ENCODE results near the gene RUNX2.

RUNX2 gene

DNA sequence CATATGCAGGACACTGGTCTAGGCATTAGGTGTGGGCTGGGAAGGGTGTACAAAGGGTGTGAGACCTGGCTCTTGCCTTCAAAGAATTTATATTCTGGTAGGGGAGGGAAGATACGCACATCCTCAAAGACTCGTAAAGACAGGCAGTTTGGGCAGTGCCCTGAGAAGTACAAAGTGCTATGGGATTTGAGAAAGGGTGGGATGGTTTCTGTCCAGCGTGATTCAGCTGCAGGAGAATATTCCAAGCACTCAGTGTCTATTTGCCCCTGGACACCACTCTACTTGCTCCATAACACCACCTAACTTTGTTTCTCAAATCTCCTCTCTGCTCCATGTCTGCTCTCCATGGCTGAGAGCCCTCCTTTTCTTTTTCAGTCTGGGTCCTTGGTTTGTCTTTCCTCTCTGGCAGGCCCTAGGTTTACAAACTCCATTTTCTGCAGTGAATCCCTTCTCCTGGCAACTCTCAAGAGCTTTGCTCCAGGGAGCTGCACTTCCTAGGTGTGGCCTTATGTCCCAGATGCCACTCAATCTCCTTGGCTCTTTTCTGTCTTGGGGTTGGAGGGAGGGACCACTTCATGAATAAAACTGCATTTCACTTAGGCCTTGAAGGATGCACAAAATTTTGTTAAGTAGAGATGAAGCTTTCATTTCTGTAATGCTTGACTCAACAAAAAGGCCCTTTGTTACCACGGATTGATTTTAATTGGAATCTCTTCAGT, 377.2 kb downstream of the RUNX2 start:
- no peaks in the 10 kb centered on the region for H3K36me3 ChIP-seq (ENCODE audit: control insufficient read depth in 1 of 2, insufficient read depth in 2 of 2, low read length in 2 of 2)
- no peaks in the 10 kb centered on the region for H3K79me2 ChIP-seq (ENCODE audit: control insufficient read depth, insufficient read depth, low read length, poor library complexity)
- no peak overlapping the region for H2AK5ac ChIP-seq (ENCODE audit: low read length)
- no CpG with 5 or more reads among the region's 4 CpGs for WGBS (ENCODE audit: extremely low coverage, insufficient coverage, insufficient read length)
- no peak overlapping the region for H2BK5ac ChIP-seq (ENCODE audit: low read depth, low read length, poor library complexity)
- H3K9ac ChIP-seq (ENCODE audit: low read length) = no peak overlapping the region
- no peak overlapping the region for H4K91ac ChIP-seq (ENCODE audit: low read depth, low read length)
- no peak overlapping the region for H2BK12ac ChIP-seq (ENCODE audit: low read length)
- H2BK120ac ChIP-seq (ENCODE audit: insufficient read depth, low read length, poor library complexity) = no peak overlapping the region
- no peak overlapping the region for H4K8ac ChIP-seq (ENCODE audit: low read depth, low read length)
- H2AFZ ChIP-seq (ENCODE audit: insufficient read depth, low read length, poor library complexity) = no peak overlapping the region
- H3K4ac ChIP-seq (ENCODE audit: low read depth, low read length) = no peak overlapping the region
- no peaks in the 10 kb centered on the region for H3K79me1 ChIP-seq (ENCODE audit: low read length)
- no peak overlapping the region for H3K23ac ChIP-seq (ENCODE audit: low read length)
- no peak for DNase-seq
- no peak overlapping the region for H3K4me3 ChIP-seq (ENCODE audit: low read depth, low read length)
- no peaks in the 10 kb centered on the region for H3K9me3 ChIP-seq (ENCODE audit: insufficient read depth, low read depth, low read length)
- H3K4me2 ChIP-seq (ENCODE audit: low read length) = no peak overlapping the region
- H3K14ac ChIP-seq (ENCODE audit: low read length) = no peak overlapping the region
- no peak overlapping the region for H3K18ac ChIP-seq (ENCODE audit: low read length)
- H4K12ac ChIP-seq (ENCODE audit: low read depth, low read length) = no peak overlapping the region
- H3K27me3 ChIP-seq (ENCODE audit: insufficient read depth, low read length) = no peaks in the 10 kb centered on the region
- peaks cover 0 to 3% of the 10 kb centered on the region in 2 experiments for H3K4me1 ChIP-seq (ENCODE audit: control insufficient read depth in 1 of 2, insufficient read depth in 2 of 2, low read length in 2 of 2)
- no peak overlapping the region for H3K27ac ChIP-seq (ENCODE audit: low read depth, low read length)

DNA sequence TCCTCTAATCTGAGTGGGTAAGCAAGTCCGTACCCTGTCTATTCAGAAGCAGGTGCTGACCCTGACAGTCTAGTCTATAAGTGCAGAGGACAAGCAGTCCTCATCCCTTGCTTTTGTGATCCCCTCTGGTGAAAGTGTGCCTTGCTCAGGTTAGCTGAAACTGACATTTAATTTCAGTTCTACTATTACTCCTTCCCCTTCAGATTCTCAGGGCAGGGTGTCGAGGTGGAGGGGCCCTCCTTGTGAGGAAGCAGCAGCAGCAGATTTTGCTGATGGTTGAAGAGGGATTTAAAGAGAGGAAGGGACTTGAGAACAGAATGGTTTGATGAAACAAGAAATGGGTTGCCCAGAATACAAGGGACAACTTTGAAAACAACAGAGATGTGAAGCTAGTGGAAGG, 378.2 kb downstream of the RUNX2 start:
- H3K27me3 ChIP-seq (ENCODE audit: insufficient read depth, low read length) = no peaks in the 10 kb centered on the region
- no peak for DNase-seq
- H3K4me3 ChIP-seq (ENCODE audit: low read depth, low read length) = no peak overlapping the region
- no peaks in the 10 kb centered on the region for H3K9me3 ChIP-seq (ENCODE audit: insufficient read depth, low read depth, low read length)
- H3K4me1 ChIP-seq (ENCODE audit: control insufficient read depth in 1 of 2, insufficient read depth in 2 of 2, low read length in 2 of 2) = peaks cover 0 to 3% of the 10 kb centered on the region in 2 experiments
- H4K8ac ChIP-seq (ENCODE audit: low read depth, low read length) = no peak overlapping the region
- no peak overlapping the region for H2BK12ac ChIP-seq (ENCODE audit: low read length)
- H4K12ac ChIP-seq (ENCODE audit: low read depth, low read length) = no peak overlapping the region
- H3K36me3 ChIP-seq (ENCODE audit: control insufficient read depth in 1 of 2, insufficient read depth in 2 of 2, low read length in 2 of 2) = no peaks in the 10 kb centered on the region
- no peak overlapping the region for H3K9ac ChIP-seq (ENCODE audit: low read length)
- H3K79me2 ChIP-seq (ENCODE audit: control insufficient read depth, insufficient read depth, low read length, poor library complexity) = no peaks in the 10 kb centered on the region
- H3K4me2 ChIP-seq (ENCODE audit: low read length) = no peak overlapping the region
- H3K18ac ChIP-seq (ENCODE audit: low read length) = no peak overlapping the region
- no peak overlapping the region for H3K23ac ChIP-seq (ENCODE audit: low read length)
- H2BK5ac ChIP-seq (ENCODE audit: low read depth, low read length, poor library complexity) = no peak overlapping the region
- no peak overlapping the region for H3K4ac ChIP-seq (ENCODE audit: low read depth, low read length)
- H4K91ac ChIP-seq (ENCODE audit: low read depth, low read length) = no peak overlapping the region
- no peak overlapping the region for H3K14ac ChIP-seq (ENCODE audit: low read length)
- WGBS (ENCODE audit: extremely low coverage, insufficient coverage, insufficient read length) = no CpG with 5 or more reads among the region's 2 CpGs
- no peak overlapping the region for H2BK120ac ChIP-seq (ENCODE audit: insufficient read depth, low read length, poor library complexity)
- H2AFZ ChIP-seq (ENCODE audit: insufficient read depth, low read length, poor library complexity) = no peak overlapping the region
- H2AK5ac ChIP-seq (ENCODE audit: low read length) = no peak overlapping the region
- no peak overlapping the region for H3K27ac ChIP-seq (ENCODE audit: low read depth, low read length)
- no peaks in the 10 kb centered on the region for H3K79me1 ChIP-seq (ENCODE audit: low read length)

DNA sequence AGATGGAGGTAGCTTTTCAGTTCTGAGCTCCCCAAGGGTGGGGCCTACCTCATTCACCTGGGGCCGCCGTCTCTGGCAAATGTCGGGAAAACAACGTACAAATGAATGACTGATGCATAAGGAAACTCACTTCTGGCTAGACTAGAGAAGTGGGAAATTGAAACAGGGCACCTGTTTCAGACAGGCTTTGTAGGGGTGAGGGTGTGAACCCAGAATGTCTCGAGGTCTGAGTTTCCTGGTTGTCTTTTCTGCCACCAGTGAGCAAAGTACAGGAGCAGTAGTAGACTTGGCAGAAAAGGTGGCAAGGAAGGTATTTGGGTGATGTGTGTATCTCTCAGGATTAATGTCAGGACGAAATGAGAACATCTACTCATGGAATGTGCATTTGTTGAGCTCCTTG, 379.0 kb downstream of the RUNX2 start:
- H3K27me3 ChIP-seq (ENCODE audit: insufficient read depth, low read length) = no peaks in the 10 kb centered on the region
- H3K36me3 ChIP-seq (ENCODE audit: control insufficient read depth in 1 of 2, insufficient read depth in 2 of 2, low read length in 2 of 2) = no peaks in the 10 kb centered on the region
- no peak overlapping the region for H4K12ac ChIP-seq (ENCODE audit: low read depth, low read length)
- H3K79me1 ChIP-seq (ENCODE audit: low read length) = no peaks in the 10 kb centered on the region
- H3K4me2 ChIP-seq (ENCODE audit: low read length) = no peak overlapping the region
- H3K9ac ChIP-seq (ENCODE audit: low read length) = no peak overlapping the region
- no peak overlapping the region for H4K91ac ChIP-seq (ENCODE audit: low read depth, low read length)
- no peak for DNase-seq
- H2AK5ac ChIP-seq (ENCODE audit: low read length) = no peak overlapping the region
- H3K14ac ChIP-seq (ENCODE audit: low read length) = no peak overlapping the region
- H3K18ac ChIP-seq (ENCODE audit: low read length) = no peak overlapping the region
- peaks cover 0 to 3% of the 10 kb centered on the region in 2 experiments for H3K4me1 ChIP-seq (ENCODE audit: control insufficient read depth in 1 of 2, insufficient read depth in 2 of 2, low read length in 2 of 2)
- no peak overlapping the region for H2BK5ac ChIP-seq (ENCODE audit: low read depth, low read length, poor library complexity)
- H3K23ac ChIP-seq (ENCODE audit: low read length) = peak overlapping the region; percentile 17
- WGBS (ENCODE audit: extremely low coverage, insufficient coverage, insufficient read length) = no CpG with 5 or more reads among the region's 6 CpGs
- no peak overlapping the region for H3K27ac ChIP-seq (ENCODE audit: low read depth, low read length)
- H3K4me3 ChIP-seq (ENCODE audit: low read depth, low read length) = no peak overlapping the region
- H3K79me2 ChIP-seq (ENCODE audit: control insufficient read depth, insufficient read depth, low read length, poor library complexity) = no peaks in the 10 kb centered on the region
- H4K8ac ChIP-seq (ENCODE audit: low read depth, low read length) = no peak overlapping the region
- H2AFZ ChIP-seq (ENCODE audit: insufficient read depth, low read length, poor library complexity) = no peak overlapping the region
- no peak overlapping the region for H2BK12ac ChIP-seq (ENCODE audit: low read length)
- no peak overlapping the region for H3K4ac ChIP-seq (ENCODE audit: low read depth, low read length)
- H2BK120ac ChIP-seq (ENCODE audit: insufficient read depth, low read length, poor library complexity) = no peak overlapping the region
- H3K9me3 ChIP-seq (ENCODE audit: insufficient read depth, low read depth, low read length) = no peaks in the 10 kb centered on the region

DNA sequence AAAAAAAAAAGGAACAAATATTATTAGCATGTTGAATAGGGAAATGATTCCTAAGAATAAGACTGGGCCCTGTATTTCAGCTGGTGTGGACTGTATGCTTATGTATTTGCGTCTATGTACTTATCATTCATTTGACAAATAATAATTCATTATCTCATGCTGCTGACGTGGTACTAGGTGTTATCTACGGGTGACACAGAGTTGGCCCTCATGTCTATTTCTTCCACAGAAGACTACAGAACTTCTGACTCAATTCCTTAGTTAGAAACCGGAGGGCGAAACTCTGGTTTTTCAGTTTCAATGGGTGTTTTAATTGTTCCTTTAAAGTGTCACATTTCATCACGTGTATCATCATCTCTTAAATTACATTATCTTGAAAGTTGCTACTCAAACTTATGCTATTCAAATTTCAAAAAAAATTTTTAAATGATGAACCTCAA, 381.7 kb downstream of the RUNX2 start:
- Histone ChIP-seq H3K4me3 (ENCODE audit: low read depth, low read length) (no peak overlapping the region), H3K14ac (ENCODE audit: low read length) (no peak overlapping the region)

More for the DNA sequence above, 381.7 kb downstream of the RUNX2 start:
- H2AK5ac ChIP-seq (ENCODE audit: low read length) = no peak overlapping the region
- no CpG with 5 or more reads among the region's 6 CpGs for WGBS (ENCODE audit: extremely low coverage, insufficient coverage, insufficient read length)
- H4K12ac ChIP-seq (ENCODE audit: low read depth, low read length) = no peak overlapping the region
- no peak overlapping the region for H3K9ac ChIP-seq (ENCODE audit: low read length)
- no peaks in the 10 kb centered on the region for H3K36me3 ChIP-seq (ENCODE audit: control insufficient read depth in 1 of 2, insufficient read depth in 2 of 2, low read length in 2 of 2)
- H4K91ac ChIP-seq (ENCODE audit: low read depth, low read length) = no peak overlapping the region
- H3K23ac ChIP-seq (ENCODE audit: low read length) = no peak overlapping the region
- no peaks in the 10 kb centered on the region for H3K79me1 ChIP-seq (ENCODE audit: low read length)
- no peak overlapping the region for H2BK5ac ChIP-seq (ENCODE audit: low read depth, low read length, poor library complexity)
- H3K79me2 ChIP-seq (ENCODE audit: control insufficient read depth, insufficient read depth, low read length, poor library complexity) = no peaks in the 10 kb centered on the region
- no peak overlapping the region for H3K18ac ChIP-seq (ENCODE audit: low read length)
- no peak overlapping the region for H2BK12ac ChIP-seq (ENCODE audit: low read length)
- H3K27me3 ChIP-seq (ENCODE audit: insufficient read depth, low read length) = no peaks in the 10 kb centered on the region
- no peak overlapping the region for H2BK120ac ChIP-seq (ENCODE audit: insufficient read depth, low read length, poor library complexity)
- no peak overlapping the region for H2AFZ ChIP-seq (ENCODE audit: insufficient read depth, low read length, poor library complexity)
- H3K27ac ChIP-seq (ENCODE audit: low read depth, low read length) = no peak overlapping the region
- no peak overlapping the region for H4K8ac ChIP-seq (ENCODE audit: low read depth, low read length)
- no peaks in the 10 kb centered on the region for H3K4me1 ChIP-seq (ENCODE audit: control insufficient read depth in 1 of 2, insufficient read depth in 2 of 2, low read length in 2 of 2)
- H3K4me2 ChIP-seq (ENCODE audit: low read length) = no peak overlapping the region
- H3K4ac ChIP-seq (ENCODE audit: low read depth, low read length) = no peak overlapping the region
- no peaks in the 10 kb centered on the region for H3K9me3 ChIP-seq (ENCODE audit: insufficient read depth, low read depth, low read length)
- peak; percentile 12 to 20 for DNase-seq

Data from trophoblast cell (in vitro differentiated cells and primary cell).